GM13976 (cell line): ENCODE data around the gene TFPI.

Experiments used
- DNase-seq: peaks from one replicate; pipeline ENCODE4 v3.0.0; 2012; ENCODE audit warnings: low spot score
- in situ Hi-C: fragments of 300-500 bp; cut with MboI; formaldehyde crosslinking; loops from one replicate; pipeline ENCODE4 v1.12.0; 2022; ENCODE audit warnings: low sequenced_read_pairs, mixed read lengths, inconsistent platforms; ENCODE audit not compliant: unreplicated experiment
- TF ChIP-seq, protein P1 (sequence below): IDR thresholded peaks from 2 replicates; pipeline ENCODE4 v1.5.1; 2012; ENCODE audit warnings: borderline replicate concordance, mild to moderate bottlenecking; ENCODE audit not compliant: insufficient read depth; ENCODE audit errors: extremely low read depth, missing control alignments, control extremely low read depth

Gene TFPI

DNA sequence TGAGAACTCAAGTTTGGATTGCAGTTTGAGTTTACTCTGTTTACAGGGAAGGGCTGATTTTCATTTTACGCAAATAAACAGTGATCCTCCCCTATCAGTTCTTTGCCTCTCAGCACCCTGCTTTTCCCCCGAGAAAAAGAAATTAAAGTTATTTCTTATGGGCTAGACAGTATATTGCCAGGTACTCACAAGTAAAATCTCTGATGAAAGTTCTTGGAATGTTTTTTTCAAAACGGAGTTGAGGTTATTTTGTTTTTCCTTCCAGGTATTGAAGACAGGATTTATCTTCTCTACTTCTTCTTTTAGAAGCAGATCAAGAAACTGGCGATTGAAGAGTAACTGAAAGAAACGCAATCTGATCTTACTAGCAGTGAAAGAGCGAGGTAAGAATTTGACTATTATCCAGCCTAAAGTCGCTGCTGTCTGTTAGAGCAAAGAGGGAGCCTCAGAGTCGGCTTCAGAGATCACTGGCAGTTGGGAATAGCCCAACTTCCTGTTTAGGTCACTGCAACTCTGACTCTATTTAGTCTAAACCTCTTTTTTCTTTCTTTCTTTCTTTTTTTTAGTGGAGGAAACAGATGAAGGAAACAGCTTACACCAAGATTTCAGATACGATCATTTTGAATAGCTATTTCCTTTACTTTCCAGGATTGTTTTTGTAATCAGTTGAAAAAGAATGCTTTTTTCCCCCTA, at the start of gene TFPI:
TFPI (minus strand) TSS at position 425 of the 693 bp plus-strand sequence. CDS start 50,667 bp downstream, outside the sequence.
- in situ Hi-C loops = no loop called here
- TF ChIP-seq, protein P1, sequence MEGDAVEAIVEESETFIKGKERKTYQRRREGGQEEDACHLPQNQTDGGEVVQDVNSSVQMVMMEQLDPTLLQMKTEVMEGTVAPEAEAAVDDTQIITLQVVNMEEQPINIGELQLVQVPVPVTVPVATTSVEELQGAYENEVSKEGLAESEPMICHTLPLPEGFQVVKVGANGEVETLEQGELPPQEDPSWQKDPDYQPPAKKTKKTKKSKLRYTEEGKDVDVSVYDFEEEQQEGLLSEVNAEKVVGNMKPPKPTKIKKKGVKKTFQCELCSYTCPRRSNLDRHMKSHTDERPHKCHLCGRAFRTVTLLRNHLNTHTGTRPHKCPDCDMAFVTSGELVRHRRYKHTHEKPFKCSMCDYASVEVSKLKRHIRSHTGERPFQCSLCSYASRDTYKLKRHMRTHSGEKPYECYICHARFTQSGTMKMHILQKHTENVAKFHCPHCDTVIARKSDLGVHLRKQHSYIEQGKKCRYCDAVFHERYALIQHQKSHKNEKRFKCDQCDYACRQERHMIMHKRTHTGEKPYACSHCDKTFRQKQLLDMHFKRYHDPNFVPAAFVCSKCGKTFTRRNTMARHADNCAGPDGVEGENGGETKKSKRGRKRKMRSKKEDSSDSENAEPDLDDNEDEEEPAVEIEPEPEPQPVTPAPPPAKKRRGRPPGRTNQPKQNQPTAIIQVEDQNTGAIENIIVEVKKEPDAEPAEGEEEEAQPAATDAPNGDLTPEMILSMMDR = no peak
- no peak for DNase-seq

DNA sequence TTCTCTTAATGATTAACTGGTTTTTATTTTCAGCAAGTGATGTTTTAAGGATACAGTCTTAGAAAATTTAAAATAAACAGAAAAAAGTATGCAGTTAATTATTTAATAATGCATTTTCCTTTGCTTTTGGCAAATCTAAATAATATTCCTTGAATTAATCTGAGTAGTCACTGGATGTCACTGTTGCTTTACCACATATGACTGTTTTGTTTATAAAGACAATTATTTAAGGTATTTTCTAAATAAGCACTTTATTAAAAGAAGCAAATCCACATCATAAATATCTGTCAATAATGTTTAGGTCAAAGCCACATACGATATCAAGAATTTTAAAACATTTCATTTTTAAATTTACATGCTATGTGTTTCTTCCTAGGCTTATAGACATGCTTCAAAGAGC, 40.6 kb upstream of the TFPI start:
- in situ Hi-C loops = no loop called here
- TF ChIP-seq, protein P1 = no peak
- DNase-seq = no peak

DNA sequence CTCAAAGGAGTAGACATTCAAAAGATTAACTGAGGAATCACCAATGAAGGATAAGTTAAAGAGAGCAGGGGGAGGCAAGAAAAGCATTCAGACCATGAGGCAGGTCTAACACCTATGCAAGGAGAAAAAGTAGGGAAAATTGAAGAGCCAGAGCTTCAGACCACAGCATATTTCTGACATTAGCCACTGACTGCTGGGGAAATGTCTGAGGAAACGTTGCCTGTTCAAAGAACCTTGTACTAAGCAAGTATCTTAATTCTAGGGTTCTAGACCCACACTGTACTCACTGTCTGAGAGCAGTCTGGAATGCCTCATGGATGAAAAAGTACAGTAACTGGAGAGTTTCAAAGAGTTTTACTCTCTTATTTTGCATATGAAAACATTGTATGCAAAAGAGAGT, 39.5 kb upstream of the TFPI start:
- in situ Hi-C loops = no loop called here
- no peak for DNase-seq
- TF ChIP-seq, protein P1 = no peak

DNA sequence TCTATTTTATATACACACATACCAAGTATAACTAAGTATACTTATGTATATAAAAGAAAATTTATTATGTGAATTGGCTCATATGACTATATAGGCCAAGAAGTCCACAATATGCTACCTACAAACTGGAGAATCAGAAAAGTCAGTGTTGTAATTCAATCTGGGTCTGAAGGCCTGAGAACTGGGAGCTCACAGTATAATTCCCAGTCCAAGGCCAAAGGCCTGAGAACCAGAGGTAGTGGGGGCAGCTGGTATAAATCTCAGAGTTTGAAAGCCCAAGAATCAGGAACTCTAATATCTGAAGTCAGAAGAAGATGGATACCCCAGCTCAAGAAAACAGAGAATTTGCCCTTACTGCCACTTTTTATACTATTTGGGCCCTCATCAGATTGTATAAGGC, 38.9 kb upstream of the TFPI start:
- in situ Hi-C loops = no loop called here
- TF ChIP-seq, protein P1 = no peak
- no peak for DNase-seq

DNA sequence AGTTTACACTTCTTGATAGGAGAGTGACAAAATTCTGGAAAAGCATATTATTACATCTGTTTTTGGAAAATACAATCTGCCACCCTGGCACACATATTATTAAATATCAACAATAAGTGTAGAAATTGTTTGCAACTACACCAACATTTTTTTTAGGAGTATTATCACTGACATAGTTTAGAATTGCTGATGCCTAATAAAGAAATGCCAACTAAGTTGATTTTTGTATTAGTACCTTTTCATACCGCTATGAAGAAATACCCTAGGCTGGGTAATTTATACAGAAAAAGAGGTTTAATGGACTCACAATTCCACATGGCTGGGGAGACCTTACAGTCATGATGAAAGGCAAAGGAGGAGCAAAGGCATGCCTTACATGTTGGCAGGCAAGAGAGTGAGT, 35.9 kb upstream of the TFPI start:
- TF ChIP-seq, protein P1 = no peak
- in situ Hi-C loops = no loop called here
- no peak for DNase-seq

DNA sequence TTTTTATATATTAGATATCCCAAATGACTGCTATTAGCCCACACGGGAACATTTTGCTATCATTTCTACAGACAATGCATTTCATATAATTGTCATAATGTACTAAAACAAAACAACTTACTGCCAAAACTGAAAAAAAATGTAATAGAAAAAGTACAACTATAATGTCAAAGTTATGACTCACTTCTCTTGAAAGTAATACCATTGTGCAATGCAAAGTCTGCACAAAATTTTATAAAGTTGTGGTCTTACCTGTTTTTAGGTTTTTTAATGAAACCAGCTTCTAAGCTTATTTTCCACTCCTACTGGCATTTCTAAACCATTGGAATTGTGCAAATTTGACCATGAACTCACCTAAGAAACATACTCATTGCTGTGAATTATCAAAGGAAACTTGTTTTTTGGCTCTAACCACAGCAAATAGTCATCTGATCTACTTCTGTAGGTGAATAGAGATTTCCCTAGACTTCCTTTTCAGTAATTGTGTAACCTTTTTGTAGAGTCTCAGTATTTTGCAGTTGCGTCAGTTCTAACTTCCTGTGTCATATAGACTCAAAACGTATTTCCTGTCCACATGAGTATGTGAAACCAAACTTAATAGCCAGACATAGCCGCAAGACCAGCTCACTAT, 31.9 kb upstream of the TFPI start:
- in situ Hi-C loops = no loop called here
- DNase-seq = no peak
- TF ChIP-seq, protein P1 = no peak
